ENCODE results near the gene SCAPER.
"Not testable (repeated sequence)": the region's sequence is repeated elsewhere in the genome, so short reads cannot be mapped to it uniquely, and the experiment has no call there.

The SCAPER gene

GRCh38 chr15:76904461-76905012 lies 603 bp downstream of the SCAPER start:
- DNase-seq = peak; percentile 37

- DNase-seq = no peak
Measured at GRCh38 chr15:76903251-76903681, 1.9 kb downstream of the SCAPER start.

GRCh38 chr15:76901965-76902364 lies 3.2 kb downstream of the SCAPER start:
- no peak for DNase-seq

- DNase-seq = not testable (repeated sequence)
Measured at GRCh38 chr15:76899931-76900310, 5.2 kb downstream of the SCAPER start.

GRCh38 chr15:76899176-76899930 lies 5.8 kb downstream of the SCAPER start:
- not testable (repeated sequence) for DNase-seq

- no peak for DNase-seq
Measured at GRCh38 chr15:76898102-76898501, 7.0 kb downstream of the SCAPER start.

GRCh38 chr15:76894174-76894573 lies 11.0 kb downstream of the SCAPER start:
- DNase-seq = no peak

GRCh38 chr15:76892836-76893235 lies 12.3 kb downstream of the SCAPER start:
- DNase-seq = not testable (repeated sequence)

GRCh38 chr15:76887280-76888141 lies 17.6 kb downstream of the SCAPER start:
- not testable (repeated sequence) for DNase-seq

GRCh38 chr15:76885212-76885611 lies 19.9 kb downstream of the SCAPER start:
- DNase-seq = no peak

- no peak for DNase-seq
Measured at GRCh38 chr15:76875911-76876310, 29.2 kb downstream of the SCAPER start.

- DNase-seq = not testable (repeated sequence)
Measured at GRCh38 chr15:76873066-76873465, 32.1 kb downstream of the SCAPER start.

- DNase-seq = no peak
Measured at GRCh38 chr15:76871930-76872329, 33.2 kb downstream of the SCAPER start.

GRCh38 chr15:76868740-76869139 lies 36.4 kb downstream of the SCAPER start:
- no peak for DNase-seq

GRCh38 chr15:76866716-76867321 lies 38.3 kb downstream of the SCAPER start:
- no peak for DNase-seq

GRCh38 chr15:76866008-76866407 lies 39.1 kb downstream of the SCAPER start:
- DNase-seq = no peak

- DNase-seq = no peak
Measured at GRCh38 chr15:76865548-76865991, 39.6 kb downstream of the SCAPER start.

GRCh38 chr15:76864586-76864985 lies 40.6 kb downstream of the SCAPER start:
- DNase-seq = no peak

- DNase-seq = no peak
Measured at GRCh38 chr15:76863693-76864092, 41.4 kb downstream of the SCAPER start.

GRCh38 chr15:76863123-76863522 lies 42.0 kb downstream of the SCAPER start:
- DNase-seq = no peak

GRCh38 chr15:76861815-76862397 lies 43.2 kb downstream of the SCAPER start:
- DNase-seq = no peak

- no peak for DNase-seq
Measured at GRCh38 chr15:76860201-76860600, 44.9 kb downstream of the SCAPER start.

- DNase-seq = not testable (repeated sequence)
Measured at GRCh38 chr15:76850367-76850766, 54.8 kb downstream of the SCAPER start.

Measured in stimulated activated CD8-positive, alpha-beta memory T cell treated with anti-CD3 and anti-CD28 coated beads, Interleukin-4, amount 100 ng/mL, for 48 hours (primary cell).